Measurements from ENCODE around the gene CNOT10. TPM values are rescaled to one million over a fixed set of nuclear protein-coding genes. Genes with fewer than 3 reads are reported as not detected.

The CNOT10 gene
- total and polyA plus RNA-seq, 4 donors: 14.1 to 57.5 (median 22.1) TPM

GRCh38 chr3:32686713-32687112 lies 1.7 kb downstream of the CNOT10 start:
- no peak overlapping the region for H3K27ac ChIP-seq (ENCODE audit: low read depth in 1 of 2, low read length in 1 of 2)
- peaks cover 0 to 21% (median 7%) of the 10 kb centered on the region in 5 donors for H3K4me1 ChIP-seq (ENCODE audit: control insufficient read depth in 5 of 5, insufficient read depth in 5 of 5, low read length in 5 of 5)
- DNase-seq: no peak
- ATAC-seq (ENCODE audit: insufficient read depth, low FRiP score): no peak
- H3K9ac ChIP-seq (ENCODE audit: insufficient read depth in 1 of 2, low read length in 2 of 2): no peak overlapping the region
- H3K27me3 ChIP-seq (ENCODE audit: control insufficient read depth in 3 of 3, insufficient read depth in 3 of 3, low read length in 2 of 3): no peaks in the 10 kb centered on the region
- H3K36me3 ChIP-seq (ENCODE audit: control insufficient read depth in 4 of 4, insufficient read depth in 4 of 4, low read length in 4 of 4): peaks cover 0 to 9% (median 2%) of the 10 kb centered on the region in 4 donors
- H3K4me3 ChIP-seq: no peak overlapping the region
- no peak for TF ChIP-seq CTCF (IDR thresholded peaks at IDR 0.05; ENCODE audit: control extremely low read depth, extremely low read depth)
- 96 to 98% methylated on average over 3 of the region's 3 CpGs for WGBS, 2 donors
- H3K9me3 ChIP-seq (ENCODE audit: control insufficient read depth in 4 of 4, insufficient read depth in 3 of 4, low read length in 3 of 4): no peaks in the 10 kb centered on the region

GRCh38 chr3:32691847-32692246 lies 6.9 kb downstream of the CNOT10 start:
- TF ChIP-seq CTCF (IDR thresholded peaks at IDR 0.05; ENCODE audit: control extremely low read depth, extremely low read depth): no peak
- Histone ChIP-seq H3K4me3 (no peak overlapping the region), H3K9me3 (ENCODE audit: control insufficient read depth in 4 of 4, insufficient read depth in 3 of 4, low read length in 3 of 4) (no peaks in the 10 kb centered on the region), H3K36me3 (ENCODE audit: control insufficient read depth in 4 of 4, insufficient read depth in 4 of 4, low read length in 4 of 4) (peaks cover 0 to 6% (median 2%) of the 10 kb centered on the region in 4 donors), H3K4me1 (ENCODE audit: control insufficient read depth in 5 of 5, insufficient read depth in 5 of 5, low read length in 5 of 5) (peaks cover 0 to 2% (median 1%) of the 10 kb centered on the region in 5 donors), H3K27ac (ENCODE audit: low read depth in 1 of 2, low read length in 1 of 2) (no peak overlapping the region), H3K27me3 (ENCODE audit: control insufficient read depth in 3 of 3, insufficient read depth in 3 of 3, low read length in 2 of 3) (no peaks in the 10 kb centered on the region), H3K9ac (ENCODE audit: insufficient read depth in 1 of 2, low read length in 2 of 2) (no peak overlapping the region)
- no peak for DNase-seq
- no peak for ATAC-seq (ENCODE audit: insufficient read depth, low FRiP score)
- 96 to 98% methylated on average over 4 of the region's 4 CpGs for WGBS, 2 donors

GRCh38 chr3:32696523-32696922 lies 11.5 kb downstream of the CNOT10 start:
- no peak for TF ChIP-seq CTCF (IDR thresholded peaks at IDR 0.05; ENCODE audit: control extremely low read depth, extremely low read depth)
- Histone ChIP-seq H3K9me3 (ENCODE audit: control insufficient read depth in 4 of 4, insufficient read depth in 3 of 4, low read length in 3 of 4) (no peaks in the 10 kb centered on the region), H3K9ac (ENCODE audit: insufficient read depth in 1 of 2, low read length in 2 of 2) (no peak overlapping the region), H3K27me3 (ENCODE audit: control insufficient read depth in 3 of 3, insufficient read depth in 3 of 3, low read length in 2 of 3) (no peaks in the 10 kb centered on the region), H3K4me3 (no peak overlapping the region), H3K27ac (ENCODE audit: low read depth in 1 of 2, low read length in 1 of 2) (no peak overlapping the region), H3K36me3 (ENCODE audit: control insufficient read depth in 4 of 4, insufficient read depth in 4 of 4, low read length in 4 of 4) (no peaks in the 10 kb centered on the region), H3K4me1 (ENCODE audit: control insufficient read depth in 5 of 5, insufficient read depth in 5 of 5, low read length in 5 of 5) (peaks cover 0 to 4% (median 2%) of the 10 kb centered on the region in 5 donors)
- WGBS, 2 donors: 96 to 97% methylated on average over 3 of the region's 3 CpGs
- DNase-seq (no peak), ATAC-seq (ENCODE audit: insufficient read depth, low FRiP score) (no peak)

- WGBS, 2 donors: 78 to 80% methylated on average over 2 of the region's 2 CpGs
Measured at GRCh38 chr3:32698506-32698905, 13.5 kb downstream of the CNOT10 start.

More at GRCh38 chr3:32698506-32698905, 13.5 kb downstream of the CNOT10 start:
- Histone ChIP-seq H3K4me1 (ENCODE audit: control insufficient read depth in 5 of 5, insufficient read depth in 5 of 5, low read length in 5 of 5) (peaks cover 0 to 4% (median 2%) of the 10 kb centered on the region in 5 donors), H3K9ac (ENCODE audit: insufficient read depth in 1 of 2, low read length in 2 of 2) (no peak overlapping the region), H3K9me3 (ENCODE audit: control insufficient read depth in 4 of 4, insufficient read depth in 3 of 4, low read length in 3 of 4) (no peaks in the 10 kb centered on the region), H3K36me3 (ENCODE audit: control insufficient read depth in 4 of 4, insufficient read depth in 4 of 4, low read length in 4 of 4) (no peaks in the 10 kb centered on the region), H3K27me3 (ENCODE audit: control insufficient read depth in 3 of 3, insufficient read depth in 3 of 3, low read length in 2 of 3) (no peaks in the 10 kb centered on the region), H3K4me3 (no peak overlapping the region), H3K27ac (ENCODE audit: low read depth in 1 of 2, low read length in 1 of 2) (no peak overlapping the region)
- TF ChIP-seq CTCF (IDR thresholded peaks at IDR 0.05; ENCODE audit: control extremely low read depth, extremely low read depth): no peak
- ATAC-seq (ENCODE audit: insufficient read depth, low FRiP score) (no peak), DNase-seq (no peak)

Data from lung (tissue), 12 donors.